HEK293T (cell line): ENCODE data around the gene SUGCT.

ENCODE experiments used
- ARNT ChIP-seq: fragments of 450-650 bp; IDR thresholded peaks from 2 replicates; pipeline ENCODE4 v1.6.1; 2017; ENCODE audit warnings: mild to moderate bottlenecking
- BHLHE40 ChIP-seq: fragments of 450-650 bp; IDR thresholded peaks from 2 replicates; pipeline ENCODE4 v1.6.1; 2016; ENCODE audit warnings: mild to moderate bottlenecking, moderate library complexity, borderline replicate concordance
- CTBP1 ChIP-seq: fragments of 450-650 bp; IDR thresholded peaks from 2 replicates; pipeline ENCODE4 v1.6.1; 2016; ENCODE audit warnings: borderline replicate concordance
- FOXA1 ChIP-seq: fragments of 450-650 bp; IDR thresholded peaks from 2 replicates; pipeline ENCODE4 v1.6.1; 2016; ENCODE audit warnings: mild to moderate bottlenecking
- FOXK2 ChIP-seq: fragments of 450-650 bp; IDR thresholded peaks from 2 replicates; pipeline ENCODE4 v1.6.1; 2016; ENCODE audit warnings: mild to moderate bottlenecking
- FOXM1 ChIP-seq: fragments of 450-650 bp; IDR thresholded peaks from 2 replicates; pipeline ENCODE4 v1.6.1; 2017; ENCODE audit warnings: mild to moderate bottlenecking, borderline replicate concordance
- HDGF ChIP-seq: fragments of 450-650 bp; IDR thresholded peaks from 2 replicates; pipeline ENCODE4 v1.6.1; 2017; ENCODE audit warnings: antibody characterized with exemption, borderline replicate concordance
- L3MBTL2 ChIP-seq: fragments of 450-650 bp; conservative IDR thresholded peaks from 2 replicates; pipeline ENCODE4 v1.6.1; 2016; ENCODE audit warnings: mild to moderate bottlenecking
- NFRKB ChIP-seq: fragments of 450-650 bp; IDR thresholded peaks from 2 replicates; pipeline ENCODE4 v1.6.1; 2016; ENCODE audit warnings: mild to moderate bottlenecking, moderate library complexity
- SP1 ChIP-seq: fragments of 450-650 bp; IDR thresholded peaks from 2 replicates; pipeline ENCODE4 v1.6.1; 2017
- SUZ12 ChIP-seq: fragments of 450-650 bp; IDR thresholded peaks from 2 replicates; pipeline ENCODE4 v1.6.1; 2016; ENCODE audit warnings: mild to moderate bottlenecking
- TARDBP ChIP-seq: fragments of 450-650 bp; IDR thresholded peaks from 2 replicates; pipeline ENCODE4 v1.6.1; 2016

GRCh38 chr7:40186586-40186985, 51.8 kb downstream of the SUGCT start:
- TF ChIP-seq BHLHE40 (no peak), L3MBTL2 (no peak), SP1 (no peak), CTBP1 (no peak), FOXM1 (no peak), SUZ12 (no peak), TARDBP (no peak), FOXK2 (no peak), NFRKB (no peak), ARNT (no peak), FOXA1 (no peak), HDGF (no peak)
